ENCODE results near the gene HECTD1.
"Not testable (repeated sequence)": the region's sequence is repeated elsewhere in the genome, so short reads cannot be mapped to it uniquely, and the experiment has no call there.

Gene HECTD1

DNA sequence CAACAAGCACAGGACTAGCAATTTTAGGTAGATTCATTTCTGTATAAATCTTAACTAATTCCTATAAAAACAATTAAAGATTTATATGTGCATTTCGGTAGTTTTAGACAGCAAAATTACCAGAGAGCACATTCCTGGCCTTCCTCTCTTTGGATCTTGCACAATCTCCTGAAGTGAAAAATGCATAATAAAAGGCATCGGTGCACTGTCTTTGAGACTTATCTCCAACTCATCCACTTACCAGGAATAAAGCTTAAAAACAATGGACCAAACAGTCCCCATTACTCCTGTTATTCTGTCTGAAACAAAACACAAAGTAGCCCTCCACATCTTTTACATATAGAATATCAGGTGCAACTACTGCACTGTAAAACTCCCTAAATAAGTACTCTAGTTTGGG lies 69.3 kb downstream of the HECTD1 start:
- DNase-seq = no peak

DNA sequence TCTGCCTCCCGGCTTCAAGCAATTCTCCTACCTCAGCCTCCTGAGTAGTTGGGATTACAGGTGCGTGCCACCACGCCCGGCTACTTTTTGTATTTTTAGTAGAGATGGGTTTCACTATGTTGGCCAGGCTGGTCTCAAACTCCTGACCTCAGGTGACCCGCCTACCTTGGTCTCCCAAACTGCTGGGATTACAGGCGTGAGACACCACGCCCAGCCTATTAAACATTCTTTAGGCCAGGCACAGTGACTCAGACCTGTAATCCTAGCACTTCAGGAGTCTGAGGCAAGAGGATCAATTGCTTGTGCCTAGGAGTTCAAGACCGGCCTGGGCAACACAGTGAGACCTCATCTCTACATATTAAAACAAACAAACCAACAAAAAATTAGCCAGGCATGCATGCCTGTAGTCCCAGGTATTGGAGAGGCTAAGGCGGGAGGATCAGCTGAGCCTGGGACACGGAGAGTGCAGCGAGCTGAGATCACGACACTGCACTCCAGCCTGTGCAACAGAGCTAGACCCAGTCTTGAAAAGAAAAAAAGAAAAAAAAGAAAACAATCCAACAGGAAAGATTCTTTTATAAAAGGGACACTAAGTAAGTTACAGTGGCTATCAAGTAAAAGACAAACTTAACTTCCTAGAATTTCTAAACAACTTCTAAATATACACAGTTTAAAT lies 70.2 kb downstream of the HECTD1 start:
- no peak for DNase-seq

DNA sequence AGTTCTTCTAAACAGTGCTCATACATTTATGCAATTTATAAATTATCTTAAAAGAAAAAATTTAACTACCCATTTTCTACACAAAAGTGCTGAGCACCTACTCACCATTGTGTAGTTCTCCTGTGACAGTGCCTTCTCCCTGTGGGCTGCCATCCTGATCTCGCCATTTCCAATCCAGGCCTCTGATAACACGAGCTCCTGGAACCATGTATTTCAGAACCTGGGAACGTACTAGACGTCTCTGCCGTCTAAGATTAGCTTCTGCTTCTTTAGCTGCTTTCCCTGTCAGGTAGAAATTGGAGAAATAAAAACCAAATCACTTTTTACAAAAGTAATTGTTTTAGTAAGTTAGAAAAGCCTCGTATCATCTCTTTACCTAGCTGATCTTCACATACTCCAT lies 74.5 kb downstream of the HECTD1 start:
- no peak for DNase-seq

DNA sequence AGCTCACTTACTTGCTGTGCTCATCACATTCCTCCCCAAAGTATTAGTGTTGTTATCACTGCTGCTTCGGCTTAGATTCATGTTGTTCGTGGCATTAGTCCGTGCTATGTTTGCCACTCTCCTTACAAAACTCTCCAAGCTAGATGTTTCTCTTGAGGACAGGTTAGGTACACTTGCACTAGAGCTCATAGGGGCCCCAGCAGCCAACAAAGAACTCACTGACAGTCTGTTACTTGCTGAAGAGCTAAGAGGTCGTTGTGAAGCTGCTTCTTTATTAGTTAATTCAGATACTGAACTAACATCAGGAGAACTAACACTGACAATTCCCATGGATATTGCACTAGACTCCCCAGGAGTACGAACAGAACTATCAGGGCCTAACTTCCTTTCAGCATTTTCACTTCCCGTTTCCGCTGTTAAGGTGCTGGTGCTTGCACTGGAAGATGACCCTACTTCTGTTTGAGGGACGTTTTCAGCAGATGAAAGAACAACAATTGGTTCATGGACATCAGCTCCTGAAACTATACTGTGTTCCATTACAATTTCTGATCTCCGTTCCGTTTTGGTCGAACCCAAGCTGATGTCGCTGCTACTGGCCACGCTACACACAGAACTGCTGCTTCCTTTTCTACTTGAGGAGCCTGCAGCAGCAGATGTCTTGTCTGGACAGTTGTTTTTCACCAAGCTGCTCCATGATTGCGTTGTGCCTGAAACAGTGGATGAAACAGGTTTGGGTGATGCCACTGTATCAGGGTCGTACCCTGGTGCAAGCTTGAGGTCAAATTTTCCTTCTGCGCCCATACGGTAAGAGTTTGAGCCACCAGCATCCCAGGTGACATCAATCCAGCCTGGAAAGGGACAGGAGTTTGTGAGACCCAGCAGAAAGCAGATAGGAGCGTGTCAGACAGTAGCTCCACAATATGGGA lies 78.7 kb downstream of the HECTD1 start:
- DNase-seq = no peak

DNA sequence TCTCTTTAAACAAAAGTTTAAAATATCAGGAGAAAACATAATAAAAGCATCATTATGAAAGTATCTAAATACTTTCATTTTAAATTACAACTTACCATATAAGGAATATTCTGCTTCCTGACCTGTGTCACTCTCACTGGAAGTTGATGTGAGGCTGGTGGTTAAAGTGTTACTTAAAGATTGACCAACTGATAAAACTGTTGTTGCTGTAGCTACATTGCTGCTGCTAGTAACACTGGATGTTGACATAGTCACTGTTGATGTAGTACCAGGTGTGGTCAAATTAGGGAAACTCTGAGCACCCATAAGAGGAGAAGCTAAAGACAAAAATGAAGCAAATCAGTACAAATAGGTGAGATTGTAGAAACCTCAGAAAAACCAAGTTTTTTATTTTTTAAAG lies 79.9 kb downstream of the HECTD1 start:
- peak; percentile 59 for DNase-seq

DNA sequence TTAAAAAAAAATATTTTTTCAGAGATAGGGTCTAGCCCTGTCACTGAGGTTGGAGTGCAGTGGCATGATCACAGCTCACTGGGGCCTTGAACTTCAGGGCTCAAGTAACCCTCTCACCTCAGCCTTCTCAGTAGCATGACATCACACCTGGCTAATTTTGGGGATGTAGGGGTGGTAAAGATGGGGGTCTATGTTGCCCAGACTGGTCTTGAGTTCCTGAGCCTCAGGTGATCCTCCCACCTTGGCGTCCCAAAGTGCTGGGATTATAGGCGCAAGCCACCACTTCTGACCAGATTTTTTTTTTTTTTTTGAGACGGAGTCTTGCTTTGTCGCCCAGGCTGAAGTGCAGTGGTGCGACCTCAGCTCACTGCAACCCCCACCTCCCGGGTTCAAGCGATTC lies 80.9 kb downstream of the HECTD1 start:
- no peak for DNase-seq

DNA sequence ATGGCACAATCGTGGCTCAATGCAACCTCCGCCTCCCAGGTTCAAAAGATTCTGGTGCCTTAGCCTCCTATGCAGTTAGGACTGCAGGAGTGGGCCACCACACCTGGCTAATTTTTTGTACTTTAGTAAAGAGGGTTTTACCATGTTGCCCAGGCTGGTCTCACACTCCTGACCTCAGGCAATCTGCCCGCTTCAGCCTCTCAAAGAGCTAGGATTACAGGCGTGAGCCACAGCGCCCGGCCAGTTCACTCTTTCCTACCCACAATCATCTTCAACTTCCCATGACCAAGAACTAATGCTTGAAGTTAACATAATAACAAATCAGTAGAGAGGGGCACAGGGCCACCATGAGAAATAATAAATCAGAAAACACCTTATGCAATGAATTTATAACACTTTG lies 82.4 kb downstream of the HECTD1 start:
- DNase-seq = no peak

DNA sequence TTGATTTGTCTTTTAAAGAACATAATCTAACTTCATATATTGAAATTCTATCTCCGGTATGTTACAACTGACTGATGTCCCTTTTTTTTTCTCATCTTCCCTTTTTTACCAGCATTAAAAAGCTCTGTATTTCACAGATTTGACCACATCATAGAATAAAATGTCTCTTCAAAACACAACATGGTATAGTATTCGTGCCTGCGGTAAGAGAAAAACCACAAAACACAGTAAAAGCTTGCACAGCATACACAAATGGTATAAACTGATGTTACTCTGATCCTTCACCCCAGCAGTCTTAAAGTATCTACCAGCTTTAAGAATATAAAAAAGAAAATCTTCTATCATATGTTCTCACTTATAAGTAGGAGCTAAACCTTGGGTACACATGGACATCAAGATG lies 83.4 kb downstream of the HECTD1 start:
- no peak for DNase-seq

DNA sequence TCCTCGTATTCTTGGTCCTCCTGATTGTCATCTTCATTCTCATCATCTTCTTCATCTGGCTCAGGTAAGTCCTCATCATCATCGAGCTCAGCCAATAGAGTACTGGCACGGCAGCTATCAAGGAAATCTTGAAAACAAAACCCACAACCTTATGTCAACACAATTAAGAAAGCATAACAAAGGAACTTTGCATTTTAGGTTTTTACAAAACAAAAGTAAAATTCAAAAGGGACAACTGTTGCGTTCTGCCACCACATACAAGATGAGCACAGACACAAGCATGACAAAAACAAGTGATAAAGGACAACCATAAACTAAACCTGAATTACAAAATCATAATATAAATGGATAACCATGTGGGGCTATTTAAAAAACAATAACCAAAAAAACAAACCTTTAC lies 84.7 kb downstream of the HECTD1 start:
- DNase-seq = no peak

DNA sequence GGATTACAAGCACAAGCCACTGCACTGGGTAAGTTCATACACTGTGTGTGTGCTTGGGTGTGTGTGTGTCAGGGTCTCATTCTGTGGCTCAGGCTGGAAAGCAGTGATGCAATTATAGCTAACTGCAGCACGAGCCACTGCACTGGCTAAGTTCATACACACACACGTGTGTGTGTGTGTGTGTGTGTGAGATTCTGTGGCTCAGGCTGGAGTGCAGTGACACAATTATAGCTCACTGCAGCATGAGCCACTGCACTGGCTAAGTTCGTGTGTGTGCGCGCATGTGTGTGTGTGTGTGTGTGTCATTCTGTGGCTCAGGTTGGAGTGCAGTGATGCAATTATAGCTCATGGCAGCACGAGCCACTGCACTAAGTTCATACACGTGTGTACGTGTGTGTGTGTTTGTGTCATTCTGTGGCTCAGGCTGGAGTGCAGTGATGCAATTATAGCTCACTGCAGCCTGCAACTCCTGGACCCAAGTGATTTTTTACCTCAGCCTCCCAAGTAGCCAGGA lies 85.4 kb downstream of the HECTD1 start:
- no peak for DNase-seq

DNA sequence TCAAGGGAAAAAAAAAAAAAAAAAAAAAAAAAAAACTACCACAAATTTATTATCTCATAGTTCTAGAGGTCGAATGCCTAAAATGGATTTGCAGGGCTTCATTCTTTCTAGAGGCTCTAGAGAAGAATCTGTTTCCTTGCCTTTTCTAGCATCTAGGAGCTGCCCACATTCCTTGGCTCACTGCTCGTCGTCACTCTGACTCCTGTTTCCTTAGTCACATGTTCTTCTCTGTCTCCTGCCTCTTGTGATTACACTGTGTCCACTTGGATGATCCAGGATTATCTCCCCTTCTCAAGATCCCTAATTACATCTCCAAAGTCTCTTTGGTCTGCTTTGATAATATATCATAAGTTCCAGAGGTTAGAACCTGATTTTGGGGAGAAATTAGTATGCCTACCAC lies 88.7 kb downstream of the HECTD1 start:
- DNase-seq = no peak

DNA sequence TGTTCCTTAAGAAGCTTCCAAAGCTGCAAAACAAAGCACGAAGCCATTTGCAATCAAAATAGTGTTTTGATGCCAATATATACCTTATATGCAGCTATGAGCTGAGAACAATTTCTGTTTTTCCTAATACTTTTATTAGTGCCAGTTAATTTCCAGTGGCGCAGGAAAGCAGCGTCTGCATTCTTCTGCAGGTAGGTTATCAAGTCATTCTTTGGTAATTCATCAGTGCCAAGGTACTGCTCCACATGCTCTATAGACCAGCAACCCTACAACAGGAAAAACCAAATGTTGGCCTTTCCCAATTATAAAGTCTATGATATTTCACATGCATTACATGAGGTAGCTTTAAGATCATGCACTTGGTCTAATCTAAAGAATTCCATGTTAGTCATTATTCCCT lies 93.8 kb downstream of the HECTD1 start:
- no peak for DNase-seq

DNA sequence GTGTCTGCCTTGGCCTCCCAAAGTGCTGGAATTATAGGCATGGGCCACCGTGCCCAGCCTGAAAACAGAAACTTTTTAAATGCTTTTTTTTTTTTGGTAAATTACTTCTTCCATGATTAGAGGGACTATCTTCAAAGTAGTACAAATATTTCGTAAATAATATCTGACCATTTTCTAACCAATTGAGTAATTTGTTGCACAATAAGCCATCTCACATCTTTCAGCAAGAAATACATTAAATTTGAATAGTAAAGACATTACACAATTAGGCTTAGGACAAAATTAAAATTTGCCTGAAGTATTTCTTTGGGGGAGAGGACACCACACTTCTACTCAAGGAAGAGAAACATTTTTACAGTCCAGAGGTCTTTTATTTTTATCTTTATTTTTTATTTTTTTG lies 96.7 kb downstream of the HECTD1 start:
- no peak for DNase-seq

DNA sequence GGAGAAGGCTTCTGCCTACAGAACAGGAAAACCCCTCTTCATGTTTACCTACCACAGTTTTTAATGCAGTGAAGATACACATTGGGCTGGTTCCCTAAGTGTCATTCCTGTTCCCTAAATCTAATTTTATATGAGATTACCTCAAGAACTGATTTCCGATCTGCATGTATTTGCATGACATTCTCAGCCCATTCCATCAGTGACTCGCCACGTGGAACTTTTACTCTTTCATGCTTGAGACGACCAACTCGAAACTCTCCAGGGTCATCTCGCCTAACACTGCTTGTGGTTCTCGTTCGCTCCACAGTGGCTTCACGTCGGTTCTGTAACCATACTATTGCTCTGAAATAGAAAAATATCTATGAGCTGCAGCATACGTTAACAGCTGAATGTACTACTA lies 98.3 kb downstream of the HECTD1 start:
- DNase-seq = no peak

DNA sequence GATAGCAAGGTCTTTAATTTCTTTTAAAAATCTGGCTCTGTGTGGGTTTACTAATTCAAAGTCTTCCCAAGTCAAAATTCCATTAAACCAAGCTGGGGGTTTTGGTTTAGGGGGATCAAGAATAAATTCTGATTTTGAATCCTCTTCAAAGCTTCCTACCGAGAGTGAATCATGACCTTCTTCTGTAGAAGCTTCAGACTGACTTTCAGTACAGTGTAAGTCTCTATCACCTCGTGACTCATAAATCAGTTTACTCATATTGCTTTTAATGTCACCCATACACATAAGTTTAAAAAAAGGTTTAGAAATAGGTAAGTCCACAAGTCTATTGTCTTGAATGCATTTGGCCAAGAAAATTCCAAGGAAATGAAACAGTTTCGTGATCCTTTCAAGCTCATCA lies 100.8 kb downstream of the HECTD1 start:
- DNase-seq = no peak

DNA sequence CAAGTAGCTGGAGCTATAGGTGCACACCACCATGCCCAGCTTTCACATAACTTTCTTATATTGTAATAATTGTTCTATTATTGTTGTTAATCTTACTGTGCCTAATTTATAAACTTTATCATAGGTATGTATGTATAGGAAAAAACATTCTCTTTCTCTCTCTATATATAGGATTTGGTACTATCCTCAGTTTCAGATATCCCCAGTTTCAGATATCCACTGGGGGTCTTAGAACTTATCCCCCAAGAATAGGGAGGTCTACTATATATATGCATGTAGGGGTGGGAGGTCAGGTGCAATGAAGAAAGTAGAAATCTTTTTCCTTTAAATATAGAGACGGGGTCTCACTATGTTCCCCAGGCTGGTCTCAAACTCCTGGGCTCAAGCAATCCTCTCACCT lies 110.5 kb downstream of the HECTD1 start:
- no peak for DNase-seq

DNA sequence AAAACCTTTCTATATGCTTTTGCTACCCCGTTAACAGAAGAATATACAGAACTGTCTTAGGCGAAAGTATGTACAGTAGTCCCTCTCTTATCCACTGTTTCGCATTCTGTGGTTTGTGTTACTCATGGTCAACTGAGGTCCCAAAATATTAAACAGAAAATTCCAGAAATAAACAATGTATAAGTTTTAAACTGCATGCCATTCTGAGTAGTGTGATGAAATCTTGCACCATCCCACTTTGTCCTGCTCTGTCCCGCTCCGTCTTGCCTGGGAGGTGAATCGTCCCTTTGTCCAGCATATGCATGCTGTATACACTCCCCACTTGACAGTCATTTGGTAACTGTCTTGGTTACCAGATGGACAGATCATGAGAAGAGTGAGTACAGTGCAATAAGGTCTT lies 111.3 kb downstream of the HECTD1 start:
- DNase-seq = no peak

DNA sequence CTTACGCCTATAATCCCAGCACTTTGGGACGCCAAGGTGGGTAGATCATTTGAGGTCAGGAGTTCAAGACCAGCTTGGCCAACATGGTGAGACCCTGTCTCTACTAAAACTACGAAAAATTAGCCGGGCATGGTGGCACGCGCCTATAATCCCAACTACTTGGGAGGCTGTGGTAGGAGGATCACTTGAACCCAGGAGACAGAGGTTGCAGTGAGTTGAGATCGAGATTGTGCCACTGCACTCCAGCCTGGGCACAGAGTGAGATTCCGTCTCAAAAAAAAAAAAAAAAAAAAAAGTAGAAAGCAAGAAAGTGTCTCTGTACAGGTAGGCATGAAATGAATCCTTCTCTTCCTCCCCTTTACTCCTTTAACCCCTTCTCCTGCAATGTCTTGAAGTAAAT lies 111.8 kb downstream of the HECTD1 start:
- DNase-seq = not testable (repeated sequence)

DNA sequence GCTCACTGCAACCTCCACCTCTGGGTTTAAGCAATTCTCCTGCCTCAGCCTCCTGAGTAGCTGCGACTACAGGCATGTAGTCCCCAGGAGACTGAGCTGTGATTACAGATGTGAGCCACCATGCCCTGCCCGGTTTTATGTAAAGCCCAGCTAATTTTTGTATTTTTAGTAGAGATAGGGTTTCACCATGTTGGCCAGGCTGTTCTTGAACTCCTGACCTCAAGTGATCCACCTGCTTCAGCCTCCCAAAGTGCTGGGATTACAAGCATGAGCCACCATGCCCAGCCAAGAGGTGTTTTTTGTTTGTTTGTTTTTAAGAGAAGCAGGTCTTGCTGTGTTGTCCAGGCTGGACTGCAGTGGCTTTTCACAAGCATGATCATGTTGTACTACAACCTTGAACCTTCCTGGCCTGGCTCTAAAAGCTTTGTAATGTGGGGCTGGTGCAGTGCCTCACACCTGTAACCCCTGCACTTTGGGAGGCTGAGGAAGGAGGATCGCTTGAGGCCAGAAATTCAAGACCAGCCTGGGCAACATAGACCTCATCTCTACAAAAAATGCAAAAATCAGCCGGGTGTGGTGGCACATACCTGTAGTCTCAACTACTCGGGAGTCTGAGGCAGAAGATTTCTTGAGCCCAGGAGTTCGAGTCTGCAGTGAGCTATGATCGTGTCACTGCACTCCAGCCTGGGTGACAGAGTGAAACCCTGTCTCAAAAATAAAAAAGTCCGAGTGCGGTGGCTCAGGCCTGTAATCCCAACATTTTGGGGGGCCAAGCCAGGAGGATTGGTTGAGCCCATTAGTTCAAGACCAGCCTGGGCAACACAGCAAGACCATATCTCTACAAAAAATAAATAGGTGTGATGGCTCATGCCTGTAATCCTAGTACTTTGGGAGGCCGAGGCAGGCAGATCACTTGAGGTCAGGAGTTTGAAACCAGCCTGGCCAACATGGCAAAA lies 113.4 kb downstream of the HECTD1 start:
- DNase-seq = not testable (repeated sequence)

DNA sequence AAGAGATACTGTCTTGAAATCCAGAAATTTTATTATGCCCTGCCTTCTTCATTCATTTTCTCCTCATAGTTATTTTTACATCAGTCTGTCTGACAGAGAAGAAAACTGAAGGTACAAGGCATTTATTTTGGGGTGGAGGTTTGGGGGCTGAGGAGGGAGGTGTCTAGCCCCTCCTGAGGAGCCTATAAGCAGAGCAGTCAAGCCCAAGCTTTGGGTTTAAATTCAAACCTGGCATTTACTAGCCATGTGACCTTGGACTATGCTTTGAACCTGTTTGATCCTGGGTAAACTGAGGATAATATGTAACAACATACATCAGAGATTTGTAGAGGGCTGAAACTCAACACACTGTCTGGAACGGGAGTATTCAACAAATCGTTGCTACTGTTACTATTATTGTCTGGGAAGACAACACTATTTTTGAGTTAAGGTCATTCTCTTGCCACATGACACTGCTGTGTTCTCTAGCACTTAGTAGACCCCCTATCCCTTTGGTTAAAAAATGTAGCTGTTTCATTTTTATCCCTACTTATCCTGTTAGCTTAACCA lies 115.4 kb downstream of the HECTD1 start:
- no peak for DNase-seq

DNA sequence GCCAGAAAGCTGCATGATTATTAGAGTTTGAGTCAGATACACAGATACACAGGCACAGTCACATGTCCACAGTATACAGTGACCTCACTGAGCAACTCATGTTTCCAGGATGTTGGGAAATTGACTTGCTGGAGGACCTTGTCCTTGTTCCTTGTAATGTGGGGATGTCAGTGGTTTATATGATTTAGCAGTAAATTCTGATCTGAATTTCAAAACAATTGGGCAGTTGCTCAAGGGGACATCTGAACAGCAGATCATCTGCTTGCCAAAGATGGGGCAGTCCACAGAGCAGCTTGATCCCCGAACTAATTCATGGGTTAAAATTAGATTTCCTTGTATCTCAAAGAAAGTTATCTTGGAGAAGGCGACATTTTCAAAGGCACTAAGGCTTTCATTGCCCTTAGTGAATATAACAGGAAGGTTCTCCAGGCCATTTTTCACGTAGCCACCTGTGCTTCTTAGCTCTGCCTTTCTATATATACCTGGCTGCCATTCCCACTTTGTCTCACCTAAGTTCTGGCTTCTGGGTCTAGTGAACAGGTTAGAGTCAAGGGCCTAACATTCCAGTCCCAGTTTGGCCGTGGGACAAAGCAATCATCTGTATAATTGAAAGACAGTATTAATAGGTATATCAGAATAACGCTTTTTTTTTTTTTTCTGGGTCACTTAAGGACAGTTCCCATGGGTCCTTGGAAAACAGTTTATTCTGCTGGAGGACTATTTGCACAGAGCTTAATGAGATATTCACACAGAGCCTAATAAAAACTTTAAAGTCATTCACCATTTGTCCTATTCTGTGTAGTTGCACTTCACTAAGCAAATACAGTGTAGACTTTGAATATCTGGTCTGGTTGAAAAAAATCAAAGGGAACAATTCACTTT lies 116.5 kb downstream of the HECTD1 start:
- peak; percentile 85 for DNase-seq

DNA sequence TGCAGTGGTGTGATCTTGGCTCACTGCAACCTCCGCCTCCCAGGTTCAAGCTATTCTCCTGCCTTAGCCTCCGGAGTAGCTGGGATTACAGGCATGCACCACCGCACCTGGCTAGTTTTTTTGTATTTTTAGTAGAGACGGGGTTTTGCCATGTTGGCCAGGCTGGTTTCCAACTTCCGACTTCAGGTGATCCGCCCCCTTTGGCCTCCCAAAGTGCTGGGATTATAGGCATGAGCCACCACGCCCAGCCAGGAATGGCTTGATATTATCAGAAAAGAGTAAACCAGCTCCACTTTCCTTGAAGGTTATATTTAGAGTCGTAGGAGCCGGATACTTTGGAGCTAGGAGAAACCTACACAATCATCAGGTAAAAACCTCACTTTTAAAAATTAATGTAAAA lies 121.1 kb downstream of the HECTD1 start:
- DNase-seq = not testable (repeated sequence)

Data from GF-D8 (cell line).